Parathyroid adenoma (tissue), 2 donors: ENCODE results near the gene CCDC197.

Experiments used
- H2AFZ ChIP-seq: fragments of 300-600 bp; sonication (generic); one replicate; pipeline ENCODE4 v1.7.0; 2017; ENCODE audit warnings: antibody characterized with exemption, mild to moderate bottlenecking
- H3K27ac ChIP-seq: fragments of 300-600 bp; sonication (generic); one replicate; pipeline ENCODE4 v1.7.0; 2017
- H3K27me3 ChIP-seq: fragments of 300-600 bp; sonication (generic); one replicate; pipeline ENCODE4 v1.7.0; 2017; ENCODE audit warnings: low read length; ENCODE audit not compliant: control insufficient read depth, insufficient read depth
- H3K36me3 ChIP-seq: fragments of 300-600 bp; sonication (generic); one replicate; pipeline ENCODE4 v1.7.0; 2017; ENCODE audit warnings: low read length; ENCODE audit not compliant: control insufficient read depth, insufficient read depth
- H3K4me1 ChIP-seq: fragments of 300-600 bp; sonication (generic); one replicate; pipeline ENCODE4 v1.7.0; 2017; ENCODE audit warnings: control low read depth
- H3K4me2 ChIP-seq: fragments of 300-600 bp; sonication (generic); one replicate; pipeline ENCODE4 v1.7.0; 2017; ENCODE audit warnings: low read length
- H3K4me3 ChIP-seq: fragments of 300-600 bp; sonication (generic); one replicate; pipeline ENCODE4 v1.7.0; 2017; ENCODE audit warnings: low read depth, low read length
- H3K79me2 ChIP-seq: fragments of 300-600 bp; sonication (generic); one replicate; pipeline ENCODE4 v1.7.0; 2017; ENCODE audit warnings: control low read depth
- H3K9ac ChIP-seq: fragments of 300-600 bp; sonication (generic); one replicate; pipeline ENCODE4 v1.7.0; 2017; ENCODE audit warnings: mild to moderate bottlenecking
- H3K9me3 ChIP-seq: fragments of 300-600 bp; sonication (generic); one replicate; pipeline ENCODE4 v1.7.0; 2017; ENCODE audit warnings: low read length; ENCODE audit not compliant: control insufficient read depth
- TF ChIP-seq, protein P1 (sequence below): fragments of 300-600 bp; sonication (generic); IDR thresholded peaks from one replicate; pipeline ENCODE4 v1.7.0; 2017; ENCODE audit warnings: antibody characterized with exemption, mild to moderate bottlenecking
- donor health status: primary hyperparathyroidism.

CCDC197 gene

DNA sequence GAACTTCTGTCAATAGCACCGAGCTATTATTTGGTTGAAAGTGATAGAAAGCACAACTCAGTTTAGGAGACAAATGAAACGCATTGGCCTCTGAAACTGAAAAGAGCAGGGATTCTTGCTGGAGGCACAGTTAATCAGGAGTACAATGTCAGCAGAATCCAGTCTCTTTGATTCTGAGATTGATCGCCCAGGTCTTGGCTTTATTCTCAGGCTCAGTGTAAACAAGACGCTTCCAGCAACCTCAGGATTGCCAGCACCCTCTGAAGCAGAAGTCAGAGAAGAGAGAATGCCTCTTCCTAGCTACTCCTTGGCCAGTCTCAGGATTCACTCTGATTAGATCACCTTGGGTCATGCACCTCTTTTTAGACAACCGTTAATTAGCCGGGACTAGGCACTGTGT is 17.3 kb downstream of the CCDC197 start:
- Histone ChIP-seq H3K4me1 (no peaks in the 10 kb centered on the region), H3K36me3 (no peaks in the 10 kb centered on the region), H3K9ac (no peak overlapping the region), H3K27me3 (no peaks in the 10 kb centered on the region), H3K4me2 (no peak overlapping the region), H3K9me3 (no peaks in the 10 kb centered on the region), H3K27ac (no peak overlapping the region), H3K4me3 (no peak overlapping the region), H3K79me2 (no peaks in the 10 kb centered on the region), H2AFZ (no peak overlapping the region)
- TF ChIP-seq, protein P1, sequence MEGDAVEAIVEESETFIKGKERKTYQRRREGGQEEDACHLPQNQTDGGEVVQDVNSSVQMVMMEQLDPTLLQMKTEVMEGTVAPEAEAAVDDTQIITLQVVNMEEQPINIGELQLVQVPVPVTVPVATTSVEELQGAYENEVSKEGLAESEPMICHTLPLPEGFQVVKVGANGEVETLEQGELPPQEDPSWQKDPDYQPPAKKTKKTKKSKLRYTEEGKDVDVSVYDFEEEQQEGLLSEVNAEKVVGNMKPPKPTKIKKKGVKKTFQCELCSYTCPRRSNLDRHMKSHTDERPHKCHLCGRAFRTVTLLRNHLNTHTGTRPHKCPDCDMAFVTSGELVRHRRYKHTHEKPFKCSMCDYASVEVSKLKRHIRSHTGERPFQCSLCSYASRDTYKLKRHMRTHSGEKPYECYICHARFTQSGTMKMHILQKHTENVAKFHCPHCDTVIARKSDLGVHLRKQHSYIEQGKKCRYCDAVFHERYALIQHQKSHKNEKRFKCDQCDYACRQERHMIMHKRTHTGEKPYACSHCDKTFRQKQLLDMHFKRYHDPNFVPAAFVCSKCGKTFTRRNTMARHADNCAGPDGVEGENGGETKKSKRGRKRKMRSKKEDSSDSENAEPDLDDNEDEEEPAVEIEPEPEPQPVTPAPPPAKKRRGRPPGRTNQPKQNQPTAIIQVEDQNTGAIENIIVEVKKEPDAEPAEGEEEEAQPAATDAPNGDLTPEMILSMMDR, result no peak

DNA sequence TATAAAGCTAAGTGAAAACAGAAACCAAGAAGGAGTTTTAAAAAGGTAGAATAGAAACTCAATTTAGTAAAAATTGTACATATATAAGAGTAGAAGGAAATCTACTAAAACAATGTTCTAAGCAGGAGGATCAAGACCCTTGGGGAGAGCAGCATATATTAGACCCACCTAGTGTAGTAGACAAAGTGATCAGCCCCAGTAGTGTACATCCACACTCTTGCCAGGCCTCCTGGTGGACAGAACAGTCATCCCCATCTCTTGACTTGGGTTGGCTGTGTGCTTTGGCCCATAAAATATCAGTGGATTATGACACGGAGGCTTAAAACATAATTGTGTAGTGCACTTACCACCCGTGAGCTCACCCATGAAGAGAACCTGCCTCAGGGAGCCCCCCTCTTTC is 18.1 kb downstream of the CCDC197 start:
- Histone ChIP-seq H3K79me2 (no peaks in the 10 kb centered on the region), H3K27ac (no peak overlapping the region), H3K4me1 (no peaks in the 10 kb centered on the region), H3K4me2 (no peak overlapping the region), H3K9me3 (no peaks in the 10 kb centered on the region), H3K36me3 (no peaks in the 10 kb centered on the region), H2AFZ (no peak overlapping the region), H3K27me3 (no peaks in the 10 kb centered on the region), H3K9ac (no peak overlapping the region), H3K4me3 (no peak overlapping the region)
- TF ChIP-seq, protein P1, result no peak

DNA sequence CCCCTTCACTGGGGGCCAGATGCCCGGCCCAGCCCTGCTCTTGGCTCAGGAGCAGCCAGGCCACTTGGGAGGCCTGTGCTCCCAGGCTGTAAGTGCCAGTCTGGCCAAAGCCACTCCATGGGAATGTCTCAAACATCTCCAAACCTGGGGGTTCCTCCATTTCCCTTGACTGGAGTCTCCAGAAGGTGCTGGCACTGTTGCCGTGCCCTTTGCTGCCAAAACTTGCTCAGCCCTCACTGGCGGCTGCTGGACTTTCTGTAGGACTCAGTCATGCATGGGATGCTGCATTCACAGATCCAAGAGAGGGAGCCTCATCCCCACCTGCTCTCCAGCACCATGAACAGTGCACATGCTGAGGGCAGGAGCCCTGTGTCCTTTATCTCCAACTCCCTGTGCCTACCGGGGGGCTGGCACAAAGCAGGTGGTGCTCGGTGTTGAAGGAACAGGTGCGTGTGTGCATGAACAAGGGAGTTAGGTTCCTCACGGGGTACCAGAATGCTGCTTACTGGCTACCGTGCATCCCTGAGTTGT is 19.4 kb downstream of the CCDC197 start:
- Histone ChIP-seq H3K9ac (no peak overlapping the region), H3K79me2 (no peaks in the 10 kb centered on the region), H3K9me3 (no peaks in the 10 kb centered on the region), H3K4me1 (no peaks in the 10 kb centered on the region), H3K27ac (no peak overlapping the region), H3K27me3 (no peaks in the 10 kb centered on the region), H3K4me2 (no peak overlapping the region), H3K36me3 (no peaks in the 10 kb centered on the region), H3K4me3 (no peak overlapping the region), H2AFZ (no peak overlapping the region)
- TF ChIP-seq, protein P1, result no peak

DNA sequence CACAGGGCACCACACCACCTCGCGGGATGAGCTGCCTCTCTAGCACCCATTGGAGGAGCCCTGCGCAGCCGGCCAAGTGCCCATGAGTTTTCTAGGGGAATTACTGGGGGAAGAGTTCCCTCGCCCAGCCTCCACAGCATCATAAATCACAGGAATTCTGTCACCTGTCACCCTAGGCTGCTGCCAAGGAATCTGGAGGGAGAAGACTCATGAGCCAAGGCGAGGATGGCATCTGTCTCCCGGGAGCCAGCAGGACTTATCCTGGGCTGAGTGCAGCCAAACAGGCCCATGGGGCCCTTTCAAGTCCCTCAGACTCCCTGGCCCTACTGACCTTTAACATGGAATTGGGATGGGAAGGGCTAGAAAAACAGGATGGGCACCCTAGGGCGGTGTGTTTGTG is 21.2 kb downstream of the CCDC197 start:
- Histone ChIP-seq H3K79me2 (no peaks in the 10 kb centered on the region), H3K4me1 (no peaks in the 10 kb centered on the region), H3K27ac (no peak overlapping the region), H3K4me2 (no peak overlapping the region), H3K9ac (no peak overlapping the region), H2AFZ (no peak overlapping the region), H3K36me3 (no peaks in the 10 kb centered on the region), H3K4me3 (no peak overlapping the region), H3K9me3 (no peaks in the 10 kb centered on the region), H3K27me3 (no peaks in the 10 kb centered on the region)
- TF ChIP-seq, protein P1, result no peak

DNA sequence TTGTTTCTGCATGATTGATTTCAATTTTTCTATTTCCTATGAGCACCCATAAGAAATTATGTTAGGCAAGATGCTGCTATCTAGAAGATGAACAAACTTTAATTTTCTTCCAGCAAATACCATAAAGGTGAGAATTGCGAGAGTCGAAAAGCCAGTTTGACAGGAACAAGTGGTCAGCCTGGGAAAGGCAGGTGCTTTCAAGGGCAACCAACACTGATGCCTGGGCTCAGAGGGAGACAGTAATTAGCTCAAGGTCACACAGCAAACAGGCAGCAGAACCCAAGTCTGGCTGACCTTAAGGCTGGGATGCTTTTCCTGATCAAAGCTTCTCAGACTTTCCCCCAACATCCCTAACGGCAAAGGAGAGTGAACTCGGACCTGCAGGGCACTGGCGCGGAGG is 22.2 kb downstream of the CCDC197 start:
- Histone ChIP-seq H3K4me2 (no peak overlapping the region), H2AFZ (no peak overlapping the region), H3K4me3 (no peak overlapping the region), H3K27me3 (no peaks in the 10 kb centered on the region), H3K4me1 (no peaks in the 10 kb centered on the region), H3K36me3 (no peaks in the 10 kb centered on the region), H3K9ac (no peak overlapping the region), H3K27ac (no peak overlapping the region), H3K79me2 (no peaks in the 10 kb centered on the region), H3K9me3 (no peaks in the 10 kb centered on the region)
- TF ChIP-seq, protein P1, result no peak
